ENCODE data around the gene PTPRO. TPM values are rescaled to one million over a fixed set of nuclear protein-coding genes. Genes with fewer than 3 reads are reported as not detected.

The PTPRO gene
- total RNA-seq, 4 donors from 2014 or later: 0.19 to 0.94 (median 0.70) TPM

DNA sequence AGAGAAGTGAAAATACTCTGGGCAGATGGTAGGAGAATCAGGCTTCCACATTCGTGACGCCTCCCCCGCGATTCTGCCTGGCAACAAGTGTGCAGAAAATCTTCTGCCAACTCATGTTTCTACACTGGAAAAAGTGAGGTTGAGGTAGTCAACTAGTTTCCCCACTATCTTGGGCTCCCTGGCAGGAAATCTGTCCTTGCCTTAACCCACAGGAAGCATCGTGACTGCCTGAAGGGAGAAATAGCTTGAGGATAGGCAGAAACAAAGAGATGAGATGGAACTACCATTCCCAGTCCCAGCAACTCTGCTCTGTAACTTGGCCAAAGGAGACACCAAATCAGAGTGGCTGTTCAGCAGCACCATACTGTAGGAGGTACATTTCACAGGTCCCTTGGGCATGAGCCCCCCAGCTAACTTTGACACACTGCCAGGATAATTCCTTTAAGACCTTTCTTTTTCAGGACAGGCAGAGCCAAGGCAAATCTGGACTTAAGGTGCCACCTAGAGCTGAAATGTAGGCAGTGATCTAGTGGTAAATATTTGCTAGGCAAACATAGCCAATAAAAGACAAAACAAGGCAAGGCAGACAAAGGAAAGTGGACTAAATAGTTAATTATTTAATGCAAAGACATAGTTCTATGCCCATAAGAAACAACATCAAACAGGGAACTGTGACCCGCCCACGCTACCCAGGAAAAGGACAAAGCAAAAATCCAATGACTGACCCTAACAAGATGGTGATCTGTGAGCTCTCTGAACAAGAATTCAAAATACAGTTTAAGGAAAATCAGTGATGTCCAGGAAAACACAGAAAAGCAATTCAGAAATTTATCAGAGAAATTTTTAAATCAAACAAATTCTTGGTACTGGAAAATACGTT is 205.1 kb downstream of the PTPRO start:
- in situ Hi-C loops (cut with MboI; ENCODE audit: low sequenced_read_pairs in 4 of 4): loop anchor here in 3 of 4 donors (10.0 kb wide), 1 partner anchor 253 kb away; no protein-coding TSS in a partner anchor
- Histone ChIP-seq H3K4me1 (no peaks in the 10 kb centered on the region), H3K36me3 (no peaks in the 10 kb centered on the region), H3K4me3 (no peak overlapping the region), H3K27ac (no peak overlapping the region), H3K9me3 (no peaks in the 10 kb centered on the region), H3K27me3 (peaks cover 0 to 3% (median 0%) of the 10 kb centered on the region in 3 donors)
- DNase-seq (no peak), ATAC-seq (no peak)
- TF ChIP-seq, protein P1, sequence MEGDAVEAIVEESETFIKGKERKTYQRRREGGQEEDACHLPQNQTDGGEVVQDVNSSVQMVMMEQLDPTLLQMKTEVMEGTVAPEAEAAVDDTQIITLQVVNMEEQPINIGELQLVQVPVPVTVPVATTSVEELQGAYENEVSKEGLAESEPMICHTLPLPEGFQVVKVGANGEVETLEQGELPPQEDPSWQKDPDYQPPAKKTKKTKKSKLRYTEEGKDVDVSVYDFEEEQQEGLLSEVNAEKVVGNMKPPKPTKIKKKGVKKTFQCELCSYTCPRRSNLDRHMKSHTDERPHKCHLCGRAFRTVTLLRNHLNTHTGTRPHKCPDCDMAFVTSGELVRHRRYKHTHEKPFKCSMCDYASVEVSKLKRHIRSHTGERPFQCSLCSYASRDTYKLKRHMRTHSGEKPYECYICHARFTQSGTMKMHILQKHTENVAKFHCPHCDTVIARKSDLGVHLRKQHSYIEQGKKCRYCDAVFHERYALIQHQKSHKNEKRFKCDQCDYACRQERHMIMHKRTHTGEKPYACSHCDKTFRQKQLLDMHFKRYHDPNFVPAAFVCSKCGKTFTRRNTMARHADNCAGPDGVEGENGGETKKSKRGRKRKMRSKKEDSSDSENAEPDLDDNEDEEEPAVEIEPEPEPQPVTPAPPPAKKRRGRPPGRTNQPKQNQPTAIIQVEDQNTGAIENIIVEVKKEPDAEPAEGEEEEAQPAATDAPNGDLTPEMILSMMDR (IDR thresholded peaks at IDR 0.05 in 4 of 5, conservative IDR thresholded peaks at IDR 0.05 in 1 of 5): no peak
- TF ChIP-seq POLR2A (IDR thresholded peaks at IDR 0.05): no peak
- intact Hi-C loops (cut with DNase I; ENCODE audit: low total_unique reads): no loop called here

DNA sequence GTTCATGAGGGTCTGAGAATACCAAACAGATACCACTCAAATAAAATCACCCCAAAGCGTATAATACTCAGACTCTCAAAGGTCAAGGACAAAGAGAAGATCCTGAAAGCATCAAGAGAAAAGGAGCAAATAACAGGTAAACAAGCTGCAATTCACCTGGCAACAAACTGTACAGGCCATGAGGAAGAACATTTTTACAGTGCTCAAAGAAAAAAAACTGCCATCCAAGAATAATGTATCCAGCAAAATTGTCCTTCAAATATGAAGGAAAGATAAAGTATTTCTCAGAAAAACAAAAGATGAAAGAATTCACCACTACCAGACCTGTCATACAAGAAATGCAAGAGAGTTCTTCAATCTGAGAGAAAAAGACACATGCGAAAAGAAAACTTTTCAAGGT is 206.4 kb downstream of the PTPRO start:
- intact Hi-C loops (cut with DNase I; ENCODE audit: low total_unique reads): no loop called here
- in situ Hi-C loops (cut with MboI; ENCODE audit: low sequenced_read_pairs in 4 of 4): loop anchor here in 3 of 4 donors (10.0 kb wide), 1 partner anchor 254 kb away; no protein-coding TSS in a partner anchor
- H3K4me1 ChIP-seq: no peaks in the 10 kb centered on the region
- H3K36me3 ChIP-seq: no peaks in the 10 kb centered on the region
- no peak overlapping the region for H3K27ac ChIP-seq
- no peaks in the 10 kb centered on the region for H3K9me3 ChIP-seq
- H3K27me3 ChIP-seq: peaks cover 0 to 3% (median 0%) of the 10 kb centered on the region in 3 donors
- DNase-seq (no peak), ATAC-seq (no peak)
- H3K4me3 ChIP-seq: no peak overlapping the region
- TF ChIP-seq POLR2A (IDR thresholded peaks at IDR 0.05): no peak
- TF ChIP-seq, protein P1 (IDR thresholded peaks at IDR 0.05 in 4 of 5, conservative IDR thresholded peaks at IDR 0.05 in 1 of 5): no peak

DNA sequence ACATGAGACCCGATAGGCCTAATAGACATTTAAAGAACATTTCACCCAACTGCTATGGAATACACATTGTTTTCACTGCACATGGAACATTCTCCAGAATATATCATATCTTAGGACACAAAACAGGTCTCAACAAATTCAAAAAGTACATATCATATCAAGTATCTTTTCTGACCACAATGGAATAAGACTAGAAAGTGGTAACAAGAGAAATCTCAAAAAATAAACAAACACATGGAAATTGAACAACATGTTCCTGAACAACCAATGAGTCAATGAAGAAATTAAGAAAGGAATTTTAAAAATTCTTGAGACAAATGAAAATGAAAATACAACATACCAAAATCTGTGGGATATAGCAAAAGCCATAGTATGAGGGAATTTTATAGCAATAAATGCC is 208.1 kb downstream of the PTPRO start:
- no peaks in the 10 kb centered on the region for H3K27me3 ChIP-seq
- intact Hi-C loops (cut with DNase I; ENCODE audit: low total_unique reads): loop anchor here (5.0 kb wide), 2 partner anchors 52 to 327 kb away; no protein-coding TSS in a partner anchor
- H3K4me1 ChIP-seq: no peaks in the 10 kb centered on the region
- TF ChIP-seq POLR2A (IDR thresholded peaks at IDR 0.05): no peak
- TF ChIP-seq, protein P1 (IDR thresholded peaks at IDR 0.05 in 4 of 5, conservative IDR thresholded peaks at IDR 0.05 in 1 of 5): no peak
- no peaks in the 10 kb centered on the region for H3K9me3 ChIP-seq
- ATAC-seq (no peak), DNase-seq (no peak)
- no peak overlapping the region for H3K27ac ChIP-seq
- in situ Hi-C loops (cut with MboI; ENCODE audit: low sequenced_read_pairs in 4 of 4): loop anchor here in 1 of 4 donors (5.0 kb wide), 1 partner anchor 47 kb away; no protein-coding TSS in a partner anchor
- no peaks in the 10 kb centered on the region for H3K36me3 ChIP-seq
- no peak overlapping the region for H3K4me3 ChIP-seq

DNA sequence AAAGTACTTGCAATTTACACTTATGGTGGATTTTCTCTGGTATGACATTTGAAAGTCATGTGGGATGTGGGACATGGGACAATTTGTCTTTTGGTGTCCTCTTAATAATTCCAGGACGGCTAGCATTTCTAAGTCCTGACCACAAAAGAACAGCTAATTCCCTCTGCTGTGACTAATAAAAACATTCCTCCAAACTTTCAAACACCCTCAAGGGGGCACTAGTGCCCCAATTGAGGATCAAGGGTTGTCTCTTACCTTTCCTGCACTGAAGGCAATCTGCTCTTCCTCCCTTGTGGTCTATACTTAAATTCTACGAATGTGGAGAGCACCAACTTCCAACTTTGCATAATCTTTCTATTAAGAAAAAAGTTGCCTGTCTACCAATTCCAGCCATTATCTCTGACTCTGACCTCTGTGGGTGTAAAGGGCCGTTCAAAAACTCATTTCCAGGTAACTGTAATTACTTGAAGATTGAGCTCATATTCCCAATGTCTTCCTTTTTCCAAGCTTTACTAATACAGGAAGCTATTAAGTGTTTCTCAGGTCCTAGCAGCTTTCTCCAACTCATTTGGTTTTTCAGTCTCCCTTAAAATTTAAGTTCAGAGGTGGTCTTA is 210.2 kb downstream of the PTPRO start:
- H3K27ac ChIP-seq: no peak overlapping the region
- no peaks in the 10 kb centered on the region for H3K9me3 ChIP-seq
- TF ChIP-seq POLR2A (IDR thresholded peaks at IDR 0.05): no peak
- TF ChIP-seq, protein P1 (IDR thresholded peaks at IDR 0.05 in 4 of 5, conservative IDR thresholded peaks at IDR 0.05 in 1 of 5): peak in 2 of 5 experiments; percentile 37 to 43
- no peaks in the 10 kb centered on the region for H3K4me1 ChIP-seq
- H3K36me3 ChIP-seq: no peaks in the 10 kb centered on the region
- in situ Hi-C loops (cut with MboI; ENCODE audit: low sequenced_read_pairs in 4 of 4) (loop anchor here in 1 of 4 donors (5.0 kb wide), 1 partner anchor 45 kb away; no protein-coding TSS in a partner anchor), intact Hi-C loops (cut with DNase I; ENCODE audit: low total_unique reads) (loop anchor here (5.0 kb wide), 2 partner anchors 50 to 325 kb away; no protein-coding TSS in a partner anchor)
- no peak for DNase-seq
- ATAC-seq: peak; percentile 68 to 74
- H3K4me3 ChIP-seq: no peak overlapping the region
- H3K27me3 ChIP-seq: no peaks in the 10 kb centered on the region

Measured in gastrocnemius medialis (tissue), 4 donors.